ENCODE data around the gene ITM2C.

The ITM2C gene

DNA sequence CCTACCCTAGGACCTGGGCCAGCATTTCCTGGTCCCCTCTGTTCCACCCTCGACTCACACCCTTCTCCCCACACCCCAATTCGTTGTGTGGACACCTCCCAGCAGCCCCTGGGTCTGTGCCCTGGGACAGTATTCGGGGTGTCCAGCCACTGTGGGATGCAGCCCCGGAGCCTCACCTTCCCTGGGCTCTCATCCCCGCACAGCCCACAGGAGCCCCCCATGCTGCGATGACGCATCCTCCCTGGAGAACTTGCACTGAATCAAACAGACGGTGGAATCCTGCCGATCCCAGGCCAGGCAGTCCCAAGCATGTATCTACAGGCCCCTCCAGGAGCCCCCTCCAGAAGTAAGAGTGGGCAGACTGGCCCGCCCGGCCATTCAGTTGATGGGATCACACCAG, 9.7 kb downstream of the ITM2C start:
- Histone ChIP-seq H3K27ac (ENCODE audit: low read length) (no peak overlapping the region), H3K9me3 (ENCODE audit: control insufficient read depth in 2 of 2, low read length in 2 of 2) (no peaks in the 10 kb centered on the region), H3K9ac (ENCODE audit: low read length in 2 of 2) (no peak overlapping the region), H3K27me3 (ENCODE audit: control insufficient read depth in 1 of 2, insufficient read depth in 2 of 2, low read length in 2 of 2) (no peaks in the 10 kb centered on the region), H3K4me1 (ENCODE audit: control insufficient read depth, insufficient read depth, low read length) (peaks cover 19% of the 10 kb centered on the region), H3K36me3 (ENCODE audit: control insufficient read depth in 2 of 2, insufficient read depth in 2 of 2, low read length in 2 of 2) (peaks cover 21 to 25% of the 10 kb centered on the region in 2 donors), H3K4me3 (ENCODE audit: low read length in 2 of 2) (no peak overlapping the region)

DNA sequence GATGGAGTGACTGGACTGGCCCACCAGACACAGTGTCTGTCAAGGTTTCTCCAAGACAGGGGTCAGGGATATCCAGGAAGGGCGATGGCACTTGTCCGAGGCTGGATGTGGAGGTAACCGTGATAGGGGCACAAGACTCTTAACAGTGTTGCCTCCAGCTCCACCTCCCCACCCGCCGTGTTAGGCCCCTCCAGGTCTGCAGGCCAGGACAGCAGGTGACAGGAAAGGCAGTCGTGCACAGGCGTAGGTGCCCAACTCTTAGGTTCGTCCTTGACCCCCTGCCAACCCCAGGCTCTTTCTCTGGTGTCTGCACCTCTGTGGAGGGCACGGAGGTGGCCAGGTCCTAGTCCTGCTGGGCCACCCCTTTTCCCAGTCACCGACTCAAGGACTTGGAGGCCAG, 10.1 kb downstream of the ITM2C start:
- no peaks in the 10 kb centered on the region for H3K27me3 ChIP-seq (ENCODE audit: control insufficient read depth in 1 of 2, insufficient read depth in 2 of 2, low read length in 2 of 2)
- H3K36me3 ChIP-seq (ENCODE audit: control insufficient read depth in 2 of 2, insufficient read depth in 2 of 2, low read length in 2 of 2): peaks cover 21 to 25% of the 10 kb centered on the region in 2 donors
- H3K9ac ChIP-seq (ENCODE audit: low read length in 2 of 2): no peak overlapping the region
- peaks cover 19% of the 10 kb centered on the region for H3K4me1 ChIP-seq (ENCODE audit: control insufficient read depth, insufficient read depth, low read length)
- no peak overlapping the region for H3K27ac ChIP-seq (ENCODE audit: low read length)
- no peaks in the 10 kb centered on the region for H3K9me3 ChIP-seq (ENCODE audit: control insufficient read depth in 2 of 2, low read length in 2 of 2)
- H3K4me3 ChIP-seq (ENCODE audit: low read length in 2 of 2): no peak overlapping the region

DNA sequence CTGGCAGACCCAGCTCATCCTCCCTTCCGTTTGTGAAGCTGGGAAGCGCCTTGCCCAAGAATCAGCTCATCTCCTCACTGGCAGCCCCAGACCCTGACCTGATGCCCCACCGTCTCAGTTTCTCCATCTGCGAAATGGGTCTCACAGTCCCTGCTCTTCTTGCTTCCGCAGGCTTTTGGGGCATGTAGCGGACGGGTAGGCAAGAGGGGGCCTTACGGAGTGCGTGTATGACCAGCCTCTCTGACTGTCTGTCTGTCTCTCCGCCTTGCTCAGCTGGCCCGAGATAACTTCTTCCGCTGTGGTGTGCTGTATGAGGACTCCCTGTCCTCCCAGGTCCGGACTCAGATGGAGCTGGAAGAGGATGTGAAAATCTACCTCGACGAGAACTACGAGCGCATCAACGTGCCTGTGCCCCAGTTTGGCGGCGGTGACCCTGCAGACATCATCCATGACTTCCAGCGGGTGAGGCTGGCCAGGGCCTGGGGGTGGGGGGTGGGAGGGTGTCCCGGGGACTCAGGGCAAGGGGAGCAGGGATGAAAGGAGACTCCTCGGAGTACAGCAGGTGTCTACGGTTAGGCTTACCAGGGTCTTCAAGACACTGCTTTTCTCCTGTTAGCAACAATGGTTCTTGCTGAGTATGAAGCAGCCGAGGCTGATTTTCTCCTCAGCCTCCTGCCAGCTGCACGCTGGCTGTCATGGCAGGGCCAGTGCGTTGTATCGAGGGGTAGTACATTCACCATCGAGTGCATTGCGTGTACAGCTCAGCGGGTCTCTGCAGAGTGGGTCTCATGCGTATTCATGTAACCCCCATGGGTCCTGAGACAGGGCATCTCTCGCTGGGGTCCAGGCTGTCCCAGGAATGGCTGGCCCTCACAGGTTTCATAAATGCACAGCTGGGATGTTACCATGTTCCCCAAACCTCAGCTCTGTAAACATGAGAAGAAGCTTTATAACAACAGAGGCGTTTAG, 10.9 kb downstream of the ITM2C start:
- Histone ChIP-seq H3K9ac (ENCODE audit: low read length in 2 of 2) (no peak overlapping the region), H3K27ac (ENCODE audit: low read length) (no peak overlapping the region), H3K36me3 (ENCODE audit: control insufficient read depth in 2 of 2, insufficient read depth in 2 of 2, low read length in 2 of 2) (peaks cover 21 to 25% of the 10 kb centered on the region in 2 donors), H3K9me3 (ENCODE audit: control insufficient read depth in 2 of 2, low read length in 2 of 2) (no peaks in the 10 kb centered on the region), H3K4me1 (ENCODE audit: control insufficient read depth, insufficient read depth, low read length) (peaks cover 11% of the 10 kb centered on the region), H3K27me3 (ENCODE audit: control insufficient read depth in 1 of 2, insufficient read depth in 2 of 2, low read length in 2 of 2) (no peaks in the 10 kb centered on the region), H3K4me3 (ENCODE audit: low read length in 2 of 2) (no peak overlapping the region)

DNA sequence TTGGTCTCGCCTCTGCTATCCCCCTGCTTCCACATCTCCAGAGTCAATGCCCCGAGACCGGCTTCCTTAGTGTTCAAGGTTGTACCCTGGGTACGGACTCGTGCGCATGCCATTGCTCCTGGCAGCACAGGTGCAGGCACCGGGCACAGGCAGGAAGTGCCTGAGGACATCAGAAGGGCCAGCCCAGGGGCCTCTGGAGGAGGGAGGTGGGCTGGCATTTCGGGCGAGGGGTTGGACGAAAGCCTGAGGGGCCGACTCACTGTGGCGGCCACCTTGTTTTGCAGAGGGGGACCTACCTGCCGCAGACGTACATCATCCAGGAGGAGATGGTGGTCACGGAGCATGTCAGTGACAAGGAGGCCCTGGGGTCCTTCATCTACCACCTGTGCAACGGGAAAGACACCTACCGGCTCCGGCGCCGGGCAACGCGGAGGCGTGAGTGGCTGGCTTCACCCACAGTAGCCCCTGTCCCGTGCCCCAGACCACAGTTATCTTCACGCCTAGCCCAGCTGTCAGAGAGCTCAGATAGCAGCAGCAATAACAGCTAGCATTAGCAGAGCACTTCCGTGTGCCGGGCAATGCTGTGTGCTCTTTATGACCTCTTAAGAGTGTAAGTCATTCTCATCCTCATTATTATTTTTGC, 12.5 kb downstream of the ITM2C start:
- no peak overlapping the region for H3K27ac ChIP-seq (ENCODE audit: low read length)
- no peaks in the 10 kb centered on the region for H3K27me3 ChIP-seq (ENCODE audit: control insufficient read depth in 1 of 2, insufficient read depth in 2 of 2, low read length in 2 of 2)
- no peak overlapping the region for H3K4me3 ChIP-seq (ENCODE audit: low read length in 2 of 2)
- H3K36me3 ChIP-seq (ENCODE audit: control insufficient read depth in 2 of 2, insufficient read depth in 2 of 2, low read length in 2 of 2): peaks cover 21 to 25% of the 10 kb centered on the region in 2 donors
- no peaks in the 10 kb centered on the region for H3K4me1 ChIP-seq (ENCODE audit: control insufficient read depth, insufficient read depth, low read length)
- no peaks in the 10 kb centered on the region for H3K9me3 ChIP-seq (ENCODE audit: control insufficient read depth in 2 of 2, low read length in 2 of 2)
- no peak overlapping the region for H3K9ac ChIP-seq (ENCODE audit: low read length in 2 of 2)

DNA sequence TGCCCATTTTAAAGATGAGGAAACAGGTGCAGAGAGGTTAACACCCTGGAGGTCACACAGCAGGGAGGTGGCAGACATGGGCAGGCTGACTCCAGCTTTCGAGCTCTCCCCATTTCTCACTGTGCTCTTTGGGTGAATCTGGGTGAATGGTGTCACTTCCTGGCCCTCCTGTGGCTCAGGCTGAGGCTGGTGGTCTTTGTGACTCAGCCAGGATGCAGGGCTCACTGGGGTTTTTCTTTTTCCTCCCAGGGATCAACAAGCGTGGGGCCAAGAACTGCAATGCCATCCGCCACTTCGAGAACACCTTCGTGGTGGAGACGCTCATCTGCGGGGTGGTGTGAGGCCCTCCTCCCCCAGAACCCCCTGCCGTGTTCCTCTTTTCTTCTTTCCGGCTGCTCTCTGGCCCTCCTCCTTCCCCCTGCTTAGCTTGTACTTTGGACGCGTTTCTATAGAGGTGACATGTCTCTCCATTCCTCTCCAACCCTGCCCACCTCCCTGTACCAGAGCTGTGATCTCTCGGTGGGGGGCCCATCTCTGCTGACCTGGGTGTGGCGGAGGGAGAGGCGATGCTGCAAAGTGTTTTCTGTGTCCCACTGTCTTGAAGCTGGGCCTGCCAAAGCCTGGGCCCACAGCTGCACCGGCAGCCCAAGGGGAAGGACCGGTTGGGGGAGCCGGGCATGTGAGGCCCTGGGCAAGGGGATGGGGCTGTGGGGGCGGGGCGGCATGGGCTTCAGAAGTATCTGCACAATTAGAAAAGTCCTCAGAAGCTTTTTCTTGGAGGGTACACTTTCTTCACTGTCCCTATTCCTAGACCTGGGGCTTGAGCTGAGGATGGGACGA, 13.2 kb downstream of the ITM2C start:
- Histone ChIP-seq H3K9ac (ENCODE audit: low read length in 2 of 2) (no peak overlapping the region), H3K36me3 (ENCODE audit: control insufficient read depth in 2 of 2, insufficient read depth in 2 of 2, low read length in 2 of 2) (peaks cover 21 to 25% of the 10 kb centered on the region in 2 donors), H3K27ac (ENCODE audit: low read length) (no peak overlapping the region)

DNA sequence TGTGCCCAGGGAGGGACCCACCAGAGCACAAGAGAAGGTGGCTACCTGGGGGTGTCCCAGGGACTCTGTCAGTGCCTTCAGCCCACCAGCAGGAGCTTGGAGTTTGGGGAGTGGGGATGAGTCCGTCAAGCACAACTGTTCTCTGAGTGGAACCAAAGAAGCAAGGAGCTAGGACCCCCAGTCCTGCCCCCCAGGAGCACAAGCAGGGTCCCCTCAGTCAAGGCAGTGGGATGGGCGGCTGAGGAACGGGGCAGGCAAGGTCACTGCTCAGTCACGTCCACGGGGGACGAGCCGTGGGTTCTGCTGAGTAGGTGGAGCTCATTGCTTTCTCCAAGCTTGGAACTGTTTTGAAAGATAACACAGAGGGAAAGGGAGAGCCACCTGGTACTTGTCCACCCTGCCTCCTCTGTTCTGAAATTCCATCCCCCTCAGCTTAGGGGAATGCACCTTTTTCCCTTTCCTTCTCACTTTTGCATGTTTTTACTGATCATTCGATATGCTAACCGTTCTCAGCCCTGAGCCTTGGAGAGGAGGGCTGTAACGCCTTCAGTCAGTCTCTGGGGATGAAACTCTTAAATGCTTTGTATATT, 14.0 kb downstream of the ITM2C start:
- no peaks in the 10 kb centered on the region for H3K27me3 ChIP-seq (ENCODE audit: control insufficient read depth in 1 of 2, insufficient read depth in 2 of 2, low read length in 2 of 2)

More for the DNA sequence above, 13.2 kb downstream of the ITM2C start:
- no peaks in the 10 kb centered on the region for H3K27me3 ChIP-seq (ENCODE audit: control insufficient read depth in 1 of 2, insufficient read depth in 2 of 2, low read length in 2 of 2)
- H3K9me3 ChIP-seq (ENCODE audit: control insufficient read depth in 2 of 2, low read length in 2 of 2): no peaks in the 10 kb centered on the region
- no peaks in the 10 kb centered on the region for H3K4me1 ChIP-seq (ENCODE audit: control insufficient read depth, insufficient read depth, low read length)
- no peak overlapping the region for H3K4me3 ChIP-seq (ENCODE audit: low read length in 2 of 2)

DNA sequence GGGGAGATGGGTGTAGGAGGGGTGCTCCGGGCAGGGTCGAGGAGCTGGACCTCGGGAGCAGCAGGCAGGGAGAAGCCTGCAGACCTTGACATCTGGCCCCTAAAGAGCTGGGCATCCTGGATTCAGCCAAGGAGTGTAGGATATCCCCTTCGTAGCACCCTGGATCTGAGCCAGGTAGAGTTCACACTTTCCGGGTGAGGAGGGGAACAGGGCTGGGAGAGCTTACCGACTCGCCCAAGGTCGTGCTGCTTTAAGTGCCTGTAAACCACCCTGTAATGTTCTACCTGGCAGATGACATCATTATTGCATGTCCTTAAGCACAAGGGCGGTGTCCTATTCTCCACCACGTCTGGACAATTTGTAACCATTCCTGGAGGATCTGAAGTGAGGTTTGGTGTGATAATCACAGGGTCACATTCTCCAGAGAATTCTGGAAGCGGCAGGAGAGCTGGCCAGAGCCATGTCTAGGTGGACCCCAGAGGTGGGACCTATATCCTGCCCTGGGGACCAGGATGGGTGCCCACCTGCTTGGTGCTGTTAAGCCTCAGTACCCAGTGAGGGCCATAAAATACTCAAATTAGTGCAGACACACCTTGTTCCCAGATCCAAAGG, 14.6 kb downstream of the ITM2C start:
- H3K36me3 ChIP-seq (ENCODE audit: control insufficient read depth in 2 of 2, insufficient read depth in 2 of 2, low read length in 2 of 2): peaks cover 21 to 25% of the 10 kb centered on the region in 2 donors
- H3K9ac ChIP-seq (ENCODE audit: low read length in 2 of 2): no peak overlapping the region
- H3K27me3 ChIP-seq (ENCODE audit: control insufficient read depth in 1 of 2, insufficient read depth in 2 of 2, low read length in 2 of 2): no peaks in the 10 kb centered on the region
- no peaks in the 10 kb centered on the region for H3K9me3 ChIP-seq (ENCODE audit: control insufficient read depth in 2 of 2, low read length in 2 of 2)
- no peak overlapping the region for H3K4me3 ChIP-seq (ENCODE audit: low read length in 2 of 2)
- H3K27ac ChIP-seq (ENCODE audit: low read length): no peak overlapping the region
- H3K4me1 ChIP-seq (ENCODE audit: control insufficient read depth, insufficient read depth, low read length): no peaks in the 10 kb centered on the region

More for the DNA sequence above, 14.0 kb downstream of the ITM2C start:
- Histone ChIP-seq H3K4me1 (ENCODE audit: control insufficient read depth, insufficient read depth, low read length) (no peaks in the 10 kb centered on the region), H3K9ac (ENCODE audit: low read length in 2 of 2) (no peak overlapping the region), H3K4me3 (ENCODE audit: low read length in 2 of 2) (no peak overlapping the region), H3K27ac (ENCODE audit: low read length) (no peak overlapping the region), H3K9me3 (ENCODE audit: control insufficient read depth in 2 of 2, low read length in 2 of 2) (no peaks in the 10 kb centered on the region), H3K36me3 (ENCODE audit: control insufficient read depth in 2 of 2, insufficient read depth in 2 of 2, low read length in 2 of 2) (peaks cover 21 to 25% of the 10 kb centered on the region in 2 donors)

DNA sequence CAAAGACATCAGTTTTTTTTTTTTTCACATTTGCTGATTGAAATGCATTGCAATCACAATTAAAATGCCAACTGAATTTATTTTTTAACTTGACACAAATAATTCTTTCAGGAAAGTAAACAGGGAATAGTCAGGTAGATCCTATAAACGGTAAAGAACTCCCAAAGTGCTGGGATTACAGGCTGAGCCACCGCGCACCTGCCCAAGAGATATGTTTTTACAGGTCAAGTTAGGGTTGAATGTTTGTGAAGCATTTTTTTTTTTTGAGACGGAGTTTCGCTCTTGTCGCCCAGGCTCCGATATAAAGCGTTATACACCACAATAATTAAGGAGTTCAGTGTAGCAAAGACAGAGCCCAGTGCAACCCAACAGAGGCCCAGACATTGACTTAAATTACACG, 15.1 kb downstream of the ITM2C start:
- no peaks in the 10 kb centered on the region for H3K27me3 ChIP-seq (ENCODE audit: control insufficient read depth in 1 of 2, insufficient read depth in 2 of 2, low read length in 2 of 2)
- H3K36me3 ChIP-seq (ENCODE audit: control insufficient read depth in 2 of 2, insufficient read depth in 2 of 2, low read length in 2 of 2): peaks cover 21 to 24% of the 10 kb centered on the region in 2 donors
- no peak overlapping the region for H3K27ac ChIP-seq (ENCODE audit: low read length)
- no peak overlapping the region for H3K9ac ChIP-seq (ENCODE audit: low read length in 2 of 2)
- no peaks in the 10 kb centered on the region for H3K4me1 ChIP-seq (ENCODE audit: control insufficient read depth, insufficient read depth, low read length)
- H3K4me3 ChIP-seq (ENCODE audit: low read length in 2 of 2): no peak overlapping the region
- H3K9me3 ChIP-seq (ENCODE audit: control insufficient read depth in 2 of 2, low read length in 2 of 2): no peaks in the 10 kb centered on the region

DNA sequence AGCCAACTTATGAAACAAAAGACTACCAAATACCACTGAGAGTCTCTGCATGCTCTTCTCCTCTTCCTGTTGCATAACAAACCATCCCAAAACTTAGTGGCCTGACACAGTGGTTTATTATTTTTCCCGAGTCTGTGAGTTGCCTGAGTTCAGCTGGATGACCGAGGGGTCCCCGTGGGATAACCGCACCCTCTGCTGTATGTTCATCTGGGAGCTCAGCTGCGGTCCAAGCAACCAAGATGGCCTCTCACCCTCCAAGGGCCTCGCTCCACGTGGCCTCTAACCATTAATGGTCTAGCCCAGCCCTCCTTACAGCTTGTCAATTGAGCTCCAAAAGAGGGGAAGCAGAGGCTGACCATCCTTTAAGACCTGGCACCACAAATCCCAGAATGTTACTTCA, 17.1 kb downstream of the ITM2C start:
- H3K27ac ChIP-seq (ENCODE audit: low read length): no peak overlapping the region
- H3K4me1 ChIP-seq (ENCODE audit: control insufficient read depth, insufficient read depth, low read length): no peaks in the 10 kb centered on the region

More for the DNA sequence above, 17.1 kb downstream of the ITM2C start:
- H3K36me3 ChIP-seq (ENCODE audit: control insufficient read depth in 2 of 2, insufficient read depth in 2 of 2, low read length in 2 of 2): peaks cover 9 to 15% of the 10 kb centered on the region in 2 donors
- H3K9ac ChIP-seq (ENCODE audit: low read length in 2 of 2): no peak overlapping the region
- H3K9me3 ChIP-seq (ENCODE audit: control insufficient read depth in 2 of 2, low read length in 2 of 2): no peaks in the 10 kb centered on the region
- H3K27me3 ChIP-seq (ENCODE audit: control insufficient read depth in 1 of 2, insufficient read depth in 2 of 2, low read length in 2 of 2): no peaks in the 10 kb centered on the region
- no peak overlapping the region for H3K4me3 ChIP-seq (ENCODE audit: low read length in 2 of 2)
